ENCODE data around the gene ICAM2.
"Not testable (repeated sequence)": the region's sequence is repeated elsewhere in the genome, so short reads cannot be mapped to it uniquely, and the experiment has no call there.

The ICAM2 gene

GRCh38 chr17:64015447-64015846 is 5.0 kb downstream of the ICAM2 start:
- Histone ChIP-seq H3K27me3 (ENCODE audit: insufficient read depth, low read depth, severe bottlenecking) (no peaks in the 10 kb centered on the region), H3K4me3 (ENCODE audit: low read depth, low read length) (no peak overlapping the region), H3K9me3 (ENCODE audit: severe bottlenecking) (no peaks in the 10 kb centered on the region), H3K36me3 (no peaks in the 10 kb centered on the region), H3K27ac (no peak overlapping the region)
- TF ChIP-seq, protein P1, sequence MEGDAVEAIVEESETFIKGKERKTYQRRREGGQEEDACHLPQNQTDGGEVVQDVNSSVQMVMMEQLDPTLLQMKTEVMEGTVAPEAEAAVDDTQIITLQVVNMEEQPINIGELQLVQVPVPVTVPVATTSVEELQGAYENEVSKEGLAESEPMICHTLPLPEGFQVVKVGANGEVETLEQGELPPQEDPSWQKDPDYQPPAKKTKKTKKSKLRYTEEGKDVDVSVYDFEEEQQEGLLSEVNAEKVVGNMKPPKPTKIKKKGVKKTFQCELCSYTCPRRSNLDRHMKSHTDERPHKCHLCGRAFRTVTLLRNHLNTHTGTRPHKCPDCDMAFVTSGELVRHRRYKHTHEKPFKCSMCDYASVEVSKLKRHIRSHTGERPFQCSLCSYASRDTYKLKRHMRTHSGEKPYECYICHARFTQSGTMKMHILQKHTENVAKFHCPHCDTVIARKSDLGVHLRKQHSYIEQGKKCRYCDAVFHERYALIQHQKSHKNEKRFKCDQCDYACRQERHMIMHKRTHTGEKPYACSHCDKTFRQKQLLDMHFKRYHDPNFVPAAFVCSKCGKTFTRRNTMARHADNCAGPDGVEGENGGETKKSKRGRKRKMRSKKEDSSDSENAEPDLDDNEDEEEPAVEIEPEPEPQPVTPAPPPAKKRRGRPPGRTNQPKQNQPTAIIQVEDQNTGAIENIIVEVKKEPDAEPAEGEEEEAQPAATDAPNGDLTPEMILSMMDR (IDR thresholded peaks at IDR 0.05; ENCODE audit: low read depth, low read length): no peak
- no peak for DNase-seq

GRCh38 chr17:64009571-64010402 is 10.6 kb downstream of the ICAM2 start:
- TF ChIP-seq, protein P1 (IDR thresholded peaks at IDR 0.05; ENCODE audit: low read depth, low read length): no peak
- Histone ChIP-seq H3K36me3 (no peaks in the 10 kb centered on the region), H3K27me3 (ENCODE audit: insufficient read depth, low read depth, severe bottlenecking) (no peaks in the 10 kb centered on the region), H3K4me3 (ENCODE audit: low read depth, low read length) (no peak overlapping the region), H3K27ac (no peak overlapping the region), H3K9me3 (ENCODE audit: severe bottlenecking) (no peaks in the 10 kb centered on the region)
- DNase-seq: no peak

GRCh38 chr17:64008830-64009229 is 11.6 kb downstream of the ICAM2 start:
- Histone ChIP-seq H3K36me3 (no peaks in the 10 kb centered on the region), H3K27ac (no peak overlapping the region), H3K4me3 (ENCODE audit: low read depth, low read length) (no peak overlapping the region), H3K27me3 (ENCODE audit: insufficient read depth, low read depth, severe bottlenecking) (no peaks in the 10 kb centered on the region), H3K9me3 (ENCODE audit: severe bottlenecking) (no peaks in the 10 kb centered on the region)
- no peak for DNase-seq
- TF ChIP-seq, protein P1 (IDR thresholded peaks at IDR 0.05; ENCODE audit: low read depth, low read length): no peak

- no peaks in the 10 kb centered on the region for H3K9me3 ChIP-seq (ENCODE audit: severe bottlenecking)
These were observed 12.1 kb downstream of the ICAM2 start for GRCh38 chr17:64008346-64008745.

GRCh38 chr17:64007838-64008282 is 12.6 kb downstream of the ICAM2 start:
- H3K9me3 ChIP-seq (ENCODE audit: severe bottlenecking): no peaks in the 10 kb centered on the region
- H3K27me3 ChIP-seq (ENCODE audit: insufficient read depth, low read depth, severe bottlenecking): no peaks in the 10 kb centered on the region
- no peak overlapping the region for H3K27ac ChIP-seq
- no peak for DNase-seq
- no peak overlapping the region for H3K4me3 ChIP-seq (ENCODE audit: low read depth, low read length)
- TF ChIP-seq, protein P1 (IDR thresholded peaks at IDR 0.05; ENCODE audit: low read depth, low read length): no peak
- no peaks in the 10 kb centered on the region for H3K36me3 ChIP-seq

More at GRCh38 chr17:64008346-64008745, 12.1 kb downstream of the ICAM2 start:
- DNase-seq: no peak
- Histone ChIP-seq H3K27ac (no peak overlapping the region), H3K27me3 (ENCODE audit: insufficient read depth, low read depth, severe bottlenecking) (no peaks in the 10 kb centered on the region), H3K36me3 (no peaks in the 10 kb centered on the region), H3K4me3 (ENCODE audit: low read depth, low read length) (no peak overlapping the region)
- TF ChIP-seq, protein P1 (IDR thresholded peaks at IDR 0.05; ENCODE audit: low read depth, low read length): no peak

DNA sequence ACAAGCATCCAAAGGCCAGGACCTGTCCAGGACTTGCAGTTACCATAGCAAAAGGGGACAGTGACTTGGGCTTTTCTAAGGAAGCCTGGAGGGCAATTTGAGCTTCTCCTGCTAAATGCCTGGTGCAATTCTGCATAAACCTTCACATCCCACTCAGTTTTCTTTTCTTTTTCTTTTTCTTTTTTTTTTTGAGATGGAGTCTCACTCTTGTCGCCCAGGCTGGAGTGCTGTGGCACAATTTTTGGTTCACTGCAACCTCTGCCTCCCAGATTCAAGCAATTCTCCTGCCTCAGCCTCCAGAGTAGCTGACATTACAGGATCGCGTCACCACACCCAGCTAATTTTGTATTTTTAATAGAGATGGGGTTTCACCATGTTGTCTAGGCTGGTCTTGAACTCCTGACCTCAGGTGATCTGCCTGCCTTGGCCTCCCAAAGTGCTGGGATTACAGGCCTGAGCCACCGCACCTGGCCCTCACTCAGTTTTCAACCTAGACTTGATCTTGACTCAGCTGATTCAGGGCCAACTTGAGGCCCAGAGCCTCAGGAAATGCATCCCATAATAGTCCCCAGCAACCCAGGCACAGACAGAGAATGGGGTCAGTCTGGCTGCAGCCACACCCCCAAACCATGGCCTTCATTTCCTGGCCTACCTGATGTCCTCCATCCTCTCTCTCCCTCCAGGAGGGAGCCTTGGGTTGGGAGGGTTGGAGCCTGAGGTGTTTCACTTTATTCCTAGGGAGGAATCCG is 13.2 kb downstream of the ICAM2 start:
- not testable (repeated sequence) for H3K36me3 ChIP-seq; H3K27me3 ChIP-seq (ENCODE audit: insufficient read depth, low read depth, severe bottlenecking); H3K9me3 ChIP-seq (ENCODE audit: severe bottlenecking); H3K4me3 ChIP-seq (ENCODE audit: low read depth, low read length); H3K27ac ChIP-seq; DNase-seq

All from WERI-Rb-1 (cell line).